Measurements from ENCODE around the gene SDK1. TPM values are rescaled to one million over a fixed set of nuclear protein-coding genes. Genes with fewer than 3 reads are reported as not detected.
A peak's percentile ranks its signal among the peaks of the same experiment; 100 is the strongest.

Gene SDK1
- total RNA-seq, 1 donor from 2014 or later = 225 TPM

DNA sequence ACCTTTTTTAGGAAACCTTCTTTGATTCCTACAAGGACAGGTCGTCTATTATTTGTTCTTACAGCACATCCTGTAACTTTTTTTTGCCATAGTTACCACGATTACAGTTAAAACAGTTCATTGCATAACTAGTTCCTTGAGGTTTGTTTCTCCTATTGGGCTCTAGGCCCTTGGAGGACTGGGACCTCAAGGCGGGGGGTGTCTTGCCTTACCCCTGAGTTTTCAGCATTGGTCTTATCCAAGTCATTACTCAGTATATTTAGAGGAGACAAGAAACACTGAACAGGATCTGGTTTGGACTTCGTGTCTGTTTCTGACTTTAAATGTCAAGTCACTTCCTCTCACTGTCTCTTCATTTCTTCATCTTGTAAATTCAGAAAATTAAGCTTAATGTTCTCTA is 369.8 kb downstream of the SDK1 start:
- TF ChIP-seq, protein P1, sequence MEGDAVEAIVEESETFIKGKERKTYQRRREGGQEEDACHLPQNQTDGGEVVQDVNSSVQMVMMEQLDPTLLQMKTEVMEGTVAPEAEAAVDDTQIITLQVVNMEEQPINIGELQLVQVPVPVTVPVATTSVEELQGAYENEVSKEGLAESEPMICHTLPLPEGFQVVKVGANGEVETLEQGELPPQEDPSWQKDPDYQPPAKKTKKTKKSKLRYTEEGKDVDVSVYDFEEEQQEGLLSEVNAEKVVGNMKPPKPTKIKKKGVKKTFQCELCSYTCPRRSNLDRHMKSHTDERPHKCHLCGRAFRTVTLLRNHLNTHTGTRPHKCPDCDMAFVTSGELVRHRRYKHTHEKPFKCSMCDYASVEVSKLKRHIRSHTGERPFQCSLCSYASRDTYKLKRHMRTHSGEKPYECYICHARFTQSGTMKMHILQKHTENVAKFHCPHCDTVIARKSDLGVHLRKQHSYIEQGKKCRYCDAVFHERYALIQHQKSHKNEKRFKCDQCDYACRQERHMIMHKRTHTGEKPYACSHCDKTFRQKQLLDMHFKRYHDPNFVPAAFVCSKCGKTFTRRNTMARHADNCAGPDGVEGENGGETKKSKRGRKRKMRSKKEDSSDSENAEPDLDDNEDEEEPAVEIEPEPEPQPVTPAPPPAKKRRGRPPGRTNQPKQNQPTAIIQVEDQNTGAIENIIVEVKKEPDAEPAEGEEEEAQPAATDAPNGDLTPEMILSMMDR (IDR thresholded peaks at IDR 0.05; ENCODE audit: partially characterized antibody, unreplicated experiment) = no peak
- no peak overlapping the region for H3K27ac Mint-ChIP-seq (ENCODE audit: unreplicated experiment)
- DNase-seq = no peak
- peaks cover 5% of the 10 kb centered on the region for H3K27me3 Mint-ChIP-seq (ENCODE audit: unreplicated experiment)
- no peak overlapping the region for H3K4me3 Mint-ChIP-seq (ENCODE audit: unreplicated experiment)
- no peaks in the 10 kb centered on the region for H3K36me3 Mint-ChIP-seq (ENCODE audit: unreplicated experiment)
- peaks cover 4% of the 10 kb centered on the region for H3K9me3 Mint-ChIP-seq (ENCODE audit: unreplicated experiment)
- H3K4me1 Mint-ChIP-seq (ENCODE audit: low read depth, unreplicated experiment) = peaks cover 17% of the 10 kb centered on the region

DNA sequence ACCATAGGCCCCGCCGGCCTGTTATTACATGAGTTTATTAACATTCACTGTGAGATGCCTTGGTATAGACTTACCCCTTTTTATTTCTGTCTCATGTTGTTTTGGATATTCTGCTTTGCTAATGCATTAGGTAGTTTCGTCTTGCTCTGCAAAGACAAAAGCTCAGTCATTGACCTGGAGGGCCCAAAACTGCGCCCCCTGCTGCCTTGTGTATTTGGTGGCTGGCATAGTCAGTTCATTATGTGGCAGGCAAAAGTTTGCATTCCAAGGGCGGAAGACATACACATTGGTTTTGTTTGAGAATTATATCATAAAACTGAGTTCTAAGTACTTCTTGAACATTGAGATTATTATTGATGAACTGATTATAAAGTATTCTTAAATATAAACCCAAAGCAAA is 372.5 kb downstream of the SDK1 start:
- no peak overlapping the region for H3K4me3 Mint-ChIP-seq (ENCODE audit: unreplicated experiment)
- peak; percentile 78 for DNase-seq
- peaks cover 5% of the 10 kb centered on the region for H3K27me3 Mint-ChIP-seq (ENCODE audit: unreplicated experiment)
- TF ChIP-seq, protein P1 (IDR thresholded peaks at IDR 0.05; ENCODE audit: partially characterized antibody, unreplicated experiment) = peak; percentile 65
- peaks cover 11% of the 10 kb centered on the region for H3K4me1 Mint-ChIP-seq (ENCODE audit: low read depth, unreplicated experiment)
- no peaks in the 10 kb centered on the region for H3K36me3 Mint-ChIP-seq (ENCODE audit: unreplicated experiment)
- peaks cover 1% of the 10 kb centered on the region for H3K9me3 Mint-ChIP-seq (ENCODE audit: unreplicated experiment)
- H3K27ac Mint-ChIP-seq (ENCODE audit: unreplicated experiment) = peak overlapping the region; percentile 56

DNA sequence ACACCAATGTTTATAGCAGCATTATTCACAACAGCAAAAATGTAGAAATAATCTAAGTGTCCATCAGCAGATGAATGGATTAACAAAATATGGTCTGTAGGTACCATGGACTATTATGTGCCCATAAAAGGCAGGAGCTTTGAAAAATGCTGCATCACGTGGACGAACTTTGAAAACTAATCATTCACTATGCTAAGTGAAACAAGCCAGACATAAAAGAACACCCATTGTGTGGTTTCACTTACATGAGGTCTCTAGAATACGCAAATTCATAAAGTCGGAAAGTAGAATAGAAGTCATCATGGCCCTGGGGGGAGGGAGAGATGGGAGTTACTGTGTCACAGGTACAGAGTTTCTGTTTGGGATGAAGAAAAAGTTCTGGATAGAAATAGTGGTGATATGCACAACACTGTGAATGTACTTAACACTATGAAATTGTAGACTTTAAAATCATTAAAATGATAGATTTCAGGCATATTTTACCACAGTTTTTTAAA is 377.3 kb downstream of the SDK1 start:
- TF ChIP-seq, protein P1 (IDR thresholded peaks at IDR 0.05; ENCODE audit: partially characterized antibody, unreplicated experiment) = no peak
- Mint-ChIP-seq H3K4me1 (ENCODE audit: low read depth, unreplicated experiment) (peaks cover 9% of the 10 kb centered on the region), H3K27me3 (ENCODE audit: unreplicated experiment) (peaks cover 3% of the 10 kb centered on the region)

DNA sequence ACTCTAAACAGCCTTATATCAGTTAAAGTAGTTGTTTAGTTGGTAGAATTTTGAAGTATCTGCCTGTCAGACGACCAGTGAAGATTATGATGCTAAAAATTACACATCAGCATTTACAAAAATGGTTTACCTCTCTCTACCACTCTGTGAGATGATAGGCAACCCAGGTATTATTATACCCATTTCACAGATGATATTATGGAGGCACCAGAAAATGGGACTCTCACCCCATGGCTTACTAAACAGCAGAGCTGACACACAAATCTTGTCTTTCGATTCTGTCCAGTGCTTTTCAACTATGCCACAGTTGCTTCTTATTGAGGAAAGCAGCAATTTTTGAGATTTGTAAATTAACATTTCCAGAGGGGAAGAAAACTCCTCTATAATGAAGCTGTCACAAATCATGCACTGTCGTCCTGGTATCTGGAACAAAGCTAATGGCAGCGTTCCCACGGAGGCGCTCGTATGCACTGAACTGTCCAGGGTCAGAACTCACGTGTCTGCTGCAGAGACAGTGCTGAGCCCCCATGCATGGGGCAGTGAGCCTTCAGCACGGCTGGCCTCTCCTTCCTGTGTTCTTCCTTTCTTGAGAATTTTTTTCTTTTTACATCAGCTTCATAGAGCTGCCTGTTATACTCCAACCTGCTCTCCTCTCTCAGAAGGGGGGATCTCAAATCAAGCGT is 381.1 kb downstream of the SDK1 start:
- Mint-ChIP-seq H3K27ac (ENCODE audit: unreplicated experiment) (no peak overlapping the region), H3K4me3 (ENCODE audit: unreplicated experiment) (no peak overlapping the region), H3K4me1 (ENCODE audit: low read depth, unreplicated experiment) (peaks cover 15% of the 10 kb centered on the region), H3K9me3 (ENCODE audit: unreplicated experiment) (peaks cover 13% of the 10 kb centered on the region), H3K36me3 (ENCODE audit: unreplicated experiment) (peaks cover 6% of the 10 kb centered on the region), H3K27me3 (ENCODE audit: unreplicated experiment) (peaks cover 3% of the 10 kb centered on the region)
- no peak for DNase-seq
- TF ChIP-seq, protein P1 (IDR thresholded peaks at IDR 0.05; ENCODE audit: partially characterized antibody, unreplicated experiment) = no peak

More for the DNA sequence above, 377.3 kb downstream of the SDK1 start:
- H3K4me3 Mint-ChIP-seq (ENCODE audit: unreplicated experiment) = no peak overlapping the region
- no peak for DNase-seq
- peaks cover 8% of the 10 kb centered on the region for H3K9me3 Mint-ChIP-seq (ENCODE audit: unreplicated experiment)
- no peaks in the 10 kb centered on the region for H3K36me3 Mint-ChIP-seq (ENCODE audit: unreplicated experiment)
- no peak overlapping the region for H3K27ac Mint-ChIP-seq (ENCODE audit: unreplicated experiment)
